Epithelial cell of proximal tubule (primary cell): ENCODE data around the gene ASXL1. TPM values are rescaled to one million over a fixed set of nuclear protein-coding genes. Genes with fewer than 3 reads are reported as not detected.

Source experiments
- DNase-seq: peaks from one replicate; pipeline ENCODE4 v3.0.0-alpha.2; 2011; ENCODE audit warnings: low read depth
- H3K4me3 ChIP-seq: 2 replicates; pipeline ENCODE4 v1.5.1; 2011; ENCODE audit warnings: low read depth, mild to moderate bottlenecking, low read length
- CTCF ChIP-seq: conservative IDR thresholded peaks from 2 replicates; pipeline ENCODE4 v1.5.1; 2012; ENCODE audit warnings: low read depth, mild to moderate bottlenecking, low read length
- total RNA-seq: library from RNA; depleted of rRNA; stranded (reverse); fragments of >200 nt; gene quantifications from 2 replicates; pipeline ENCODE4 v1.2.3, GENCODE V29; 2015

ASXL1 gene
- total RNA-seq, 1 donor from 2014 or later: 34.2 TPM

GRCh38 chr20:32427996-32428395, 69.9 kb downstream of the ASXL1 start:
- TF ChIP-seq CTCF: no peak
- H3K4me3 ChIP-seq: no peak overlapping the region
- DNase-seq: no peak

GRCh38 chr20:32429343-32429742, 71.2 kb downstream of the ASXL1 start:
- DNase-seq: no peak
- TF ChIP-seq CTCF: no peak
- H3K4me3 ChIP-seq: no peak overlapping the region

- DNase-seq: no peak
- H3K4me3 ChIP-seq: no peak overlapping the region
- TF ChIP-seq CTCF: no peak
Measured at GRCh38 chr20:32429745-32430360, 71.7 kb downstream of the ASXL1 start.

GRCh38 chr20:32431457-32431856, 73.3 kb downstream of the ASXL1 start:
- H3K4me3 ChIP-seq: no peak overlapping the region
- no peak for DNase-seq
- no peak for TF ChIP-seq CTCF

GRCh38 chr20:32432277-32432676, 74.1 kb downstream of the ASXL1 start:
- no peak for DNase-seq
- no peak for TF ChIP-seq CTCF
- no peak overlapping the region for H3K4me3 ChIP-seq

GRCh38 chr20:32433311-32434021, 75.3 kb downstream of the ASXL1 start:
- TF ChIP-seq CTCF: no peak
- H3K4me3 ChIP-seq: no peak overlapping the region
- DNase-seq: no peak

GRCh38 chr20:32434434-32434833, 76.3 kb downstream of the ASXL1 start:
- H3K4me3 ChIP-seq: no peak overlapping the region
- no peak for DNase-seq
- TF ChIP-seq CTCF: no peak
